Activated CD8-positive, alpha-beta memory T cell treated with anti-CD3 and anti-CD28 coated beads, Interleukin-2, amount 50 U/mL, for 24 hours (primary cell): ENCODE results near the gene FBXL17.

Experiments
- DNase-seq: peaks from one replicate; pipeline ENCODE4 v3.0.0-alpha.2; 2020; ENCODE audit errors: extremely low read depth

The FBXL17 gene

GRCh38 chr5:108249785-108250426 is 132.0 kb downstream of the FBXL17 start:
- DNase-seq: no peak

DNA sequence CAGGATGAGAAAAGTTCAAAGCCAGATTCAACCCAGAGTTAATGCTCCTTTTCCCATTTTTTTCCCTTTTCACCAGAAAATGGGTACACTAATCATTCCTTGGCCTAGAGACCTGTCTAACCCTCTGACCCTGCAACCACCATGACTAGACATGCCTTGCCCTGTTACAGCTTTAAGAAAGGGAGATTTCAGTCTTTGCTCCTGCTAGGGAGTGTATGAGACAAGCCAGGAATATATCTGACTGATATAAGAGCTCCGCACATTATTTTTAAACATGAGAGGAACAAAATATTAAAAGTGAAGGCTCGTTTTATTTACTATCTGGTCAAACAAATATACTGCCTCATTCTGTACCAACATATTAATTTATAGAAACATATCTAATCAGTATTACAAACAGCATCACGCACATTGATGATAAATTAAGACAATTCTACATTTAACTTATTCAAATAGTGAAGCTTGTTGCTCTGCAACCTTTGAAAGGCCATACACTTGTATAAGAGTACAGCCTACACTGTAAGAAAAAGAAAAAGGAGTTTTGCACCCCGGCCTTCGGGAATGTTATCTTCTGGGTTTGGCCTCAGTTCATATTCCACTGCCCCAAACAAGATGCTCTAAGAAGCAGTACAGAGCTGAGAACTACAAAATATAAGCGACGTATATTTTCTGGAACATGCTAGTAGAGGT is 132.7 kb downstream of the FBXL17 start:
- DNase-seq: no peak

DNA sequence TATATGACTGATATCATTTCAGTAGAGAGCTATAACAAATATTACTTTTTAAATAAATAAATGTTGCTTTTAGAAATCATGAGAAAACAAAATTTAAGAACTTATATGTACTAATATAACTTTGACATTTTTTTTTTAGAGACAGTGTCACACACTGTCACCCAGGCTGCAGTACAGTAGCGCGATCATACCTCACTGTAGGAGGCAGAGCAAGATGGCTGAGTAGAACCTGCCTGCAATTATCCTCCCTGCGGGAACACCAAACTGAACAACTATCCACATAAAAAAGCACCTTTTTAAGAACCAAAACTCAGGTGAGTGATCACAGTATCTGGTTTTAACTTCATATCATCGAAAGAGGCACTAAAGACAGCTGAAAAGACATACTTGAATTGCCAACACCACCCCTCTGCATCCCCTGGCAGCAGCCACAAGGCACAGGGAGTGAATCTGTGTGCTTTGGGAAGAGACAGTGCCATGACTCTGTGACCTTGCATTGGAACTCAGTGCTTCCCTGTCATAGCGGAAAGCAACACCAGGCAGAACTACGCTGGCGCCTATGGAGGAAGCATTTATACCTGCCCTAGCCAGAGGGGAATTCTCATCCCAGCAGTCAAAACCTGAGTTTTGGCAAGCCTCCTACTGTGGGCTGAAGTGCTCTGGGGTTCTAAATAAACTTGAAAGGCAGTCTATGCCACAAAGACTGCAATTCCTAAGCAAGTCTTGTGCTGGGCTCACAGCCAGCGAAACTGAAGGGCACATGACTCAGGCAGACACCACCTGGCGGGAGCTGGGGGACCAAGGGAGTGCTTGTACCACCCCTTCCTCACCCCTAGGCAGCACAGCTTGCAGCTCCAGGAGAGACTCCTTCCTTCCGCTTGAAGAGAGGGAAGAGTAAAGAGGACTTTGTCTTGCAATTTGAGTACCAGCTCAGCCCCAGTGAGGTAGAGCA is 142.7 kb downstream of the FBXL17 start:
- no peak for DNase-seq

GRCh38 chr5:108238461-108238860 is 143.4 kb downstream of the FBXL17 start:
- no peak for DNase-seq

- no peak for DNase-seq
Observed at GRCh38 chr5:108233617-108234155, 148.2 kb downstream of the FBXL17 start.

GRCh38 chr5:108232805-108233204 is 149.1 kb downstream of the FBXL17 start:
- no peak for DNase-seq

DNA sequence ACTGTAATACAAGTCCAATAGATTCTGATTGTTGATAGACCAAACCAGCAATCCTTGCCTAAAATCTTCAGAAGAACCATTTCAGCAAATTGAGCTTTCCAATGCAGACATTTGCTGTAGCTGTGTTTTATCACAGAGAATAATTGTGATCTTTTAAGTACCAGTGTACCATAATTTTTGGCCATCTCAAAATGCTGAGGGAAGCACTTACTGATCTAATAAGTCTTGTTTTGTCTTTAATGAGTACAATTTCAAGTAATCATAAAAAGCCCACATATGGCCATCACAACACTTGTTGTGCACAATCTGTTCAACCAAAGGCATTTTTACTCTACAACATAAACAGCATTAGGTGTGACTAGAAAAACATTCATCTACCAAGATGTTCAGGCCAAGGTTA is 159.9 kb downstream of the FBXL17 start:
- no peak for DNase-seq

GRCh38 chr5:108220834-108221233 is 161.1 kb downstream of the FBXL17 start:
- no peak for DNase-seq

GRCh38 chr5:108216890-108217289 is 165.0 kb downstream of the FBXL17 start:
- no peak for DNase-seq

DNA sequence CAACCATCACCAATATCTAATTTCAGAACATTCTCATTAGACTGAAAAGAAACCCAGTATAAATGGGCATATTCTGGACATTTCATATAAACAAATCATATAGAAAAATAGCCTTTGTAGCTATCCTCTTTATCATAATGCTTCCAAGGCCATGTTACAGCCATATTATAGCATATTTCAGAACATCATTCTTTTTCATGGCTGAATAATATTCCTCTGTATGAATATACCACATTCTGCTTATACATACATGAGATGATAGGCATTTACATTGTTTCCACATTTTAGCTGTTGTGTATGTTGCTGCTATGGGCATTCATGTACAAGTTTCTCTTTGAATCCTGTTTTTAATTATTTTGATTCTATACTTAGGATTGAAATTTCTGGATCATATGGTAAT is 167.0 kb downstream of the FBXL17 start:
- no peak for DNase-seq

DNA sequence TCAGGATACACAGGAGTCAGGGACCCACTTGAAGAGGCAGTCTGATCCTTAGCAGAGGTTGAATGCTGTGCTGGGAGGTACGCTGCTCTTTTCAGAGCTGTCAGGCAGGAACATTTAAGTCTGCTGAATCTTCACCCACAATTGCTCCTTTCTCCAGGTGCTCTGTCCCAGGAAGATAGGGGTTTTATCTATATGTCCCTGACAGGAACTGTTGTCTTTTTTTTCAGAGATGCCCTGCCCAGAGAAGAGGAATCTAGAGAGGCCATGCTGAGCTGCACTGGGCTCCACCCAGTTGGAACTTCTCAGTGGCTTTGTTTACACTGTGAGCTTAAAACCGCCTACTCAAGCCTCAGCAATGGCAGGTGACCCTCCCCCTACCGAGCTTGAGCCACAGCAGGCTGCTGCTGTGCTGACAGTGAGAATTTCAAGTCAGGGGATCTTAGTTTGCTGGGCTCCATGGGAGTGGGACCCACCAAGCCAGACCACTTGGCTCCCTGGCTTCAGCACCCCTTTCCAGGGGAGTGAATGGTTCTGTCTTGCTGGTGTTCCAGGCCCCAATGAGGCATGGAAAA is 169.0 kb downstream of the FBXL17 start:
- DNase-seq: no peak

DNA sequence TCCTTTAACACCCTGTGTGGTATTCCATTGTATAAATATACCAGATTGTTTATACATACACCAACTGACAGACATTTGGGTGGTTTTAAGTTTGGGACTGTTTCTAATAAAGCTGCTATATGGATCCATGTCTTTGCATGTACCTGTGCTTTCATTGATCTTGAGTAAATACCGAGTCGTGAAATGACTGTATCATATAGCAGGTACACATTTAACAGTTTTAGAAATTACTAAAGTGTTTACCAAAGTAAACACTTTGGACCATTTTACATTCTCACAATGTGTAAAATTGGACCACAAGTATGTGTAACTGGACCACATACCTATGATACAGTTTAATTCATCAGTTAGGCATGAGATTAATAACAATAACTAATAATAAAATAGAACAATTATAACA is 175.2 kb downstream of the FBXL17 start:
- no peak for DNase-seq

DNA sequence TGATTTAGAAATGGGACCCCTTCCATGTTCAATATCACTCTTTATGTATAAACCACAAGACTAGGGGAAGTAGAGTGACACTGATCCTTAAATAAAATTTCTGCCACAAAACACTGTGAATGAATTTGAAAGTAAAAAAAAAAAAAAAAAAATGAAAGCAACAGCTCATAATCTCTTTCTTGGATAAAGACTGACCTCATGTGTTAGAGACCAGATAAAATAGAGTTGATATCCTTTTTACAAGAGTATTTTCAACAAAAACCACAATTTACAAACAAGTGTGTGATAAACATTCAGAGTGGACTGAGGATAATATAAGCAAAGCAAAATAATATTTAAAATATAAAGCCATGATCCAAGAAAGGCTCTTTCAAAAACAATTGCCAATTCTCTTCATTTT is 180.2 kb downstream of the FBXL17 start:
- DNase-seq: no peak

GRCh38 chr5:108196276-108196675 is 185.6 kb downstream of the FBXL17 start:
- DNase-seq: no peak

GRCh38 chr5:108193021-108193795 is 188.7 kb downstream of the FBXL17 start:
- DNase-seq: no peak

DNA sequence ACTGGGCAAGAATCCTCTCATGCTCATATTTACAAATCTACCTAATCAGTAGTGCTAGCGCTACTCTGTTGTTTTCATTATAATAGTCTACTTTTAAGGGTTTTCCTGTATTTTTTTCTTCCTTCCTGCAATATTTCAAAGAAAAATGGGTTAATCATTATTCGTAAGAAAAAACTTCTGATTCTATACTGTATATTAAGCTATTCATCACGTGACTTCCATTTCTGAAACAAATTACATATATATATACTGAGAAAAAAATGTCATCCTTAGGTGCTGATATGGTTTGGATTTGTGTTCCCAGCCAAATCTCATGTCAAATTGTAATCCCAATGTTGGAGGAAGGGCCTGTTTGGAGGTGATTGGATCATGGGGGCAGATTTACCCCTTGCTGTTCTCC is 197.0 kb downstream of the FBXL17 start:
- no peak for DNase-seq

DNA sequence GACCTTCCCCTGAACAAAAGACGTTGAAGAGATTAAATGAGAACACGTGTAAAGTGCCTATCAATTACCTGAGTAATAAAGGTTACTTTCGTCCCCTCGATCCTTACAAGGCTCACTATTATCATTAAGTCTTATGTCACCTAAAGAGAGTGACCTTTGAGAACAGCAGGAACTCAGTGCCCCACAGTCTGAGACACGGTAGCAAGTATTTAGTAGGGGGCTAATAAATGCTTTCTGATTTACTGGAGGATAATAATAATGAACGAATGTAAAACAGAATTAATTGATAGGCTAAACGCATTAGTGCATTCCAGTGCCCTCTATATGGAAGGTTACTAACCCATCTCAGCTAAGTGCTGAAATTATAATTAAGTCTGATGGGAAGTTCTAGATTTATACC is 199.9 kb downstream of the FBXL17 start:
- DNase-seq: no peak

- DNase-seq: no peak
Observed at GRCh38 chr5:108174286-108174685, 207.6 kb downstream of the FBXL17 start.

GRCh38 chr5:108171759-108172158 is 210.1 kb downstream of the FBXL17 start:
- no peak for DNase-seq

- no peak for DNase-seq
Observed at GRCh38 chr5:108168915-108169314, 213.0 kb downstream of the FBXL17 start.

DNA sequence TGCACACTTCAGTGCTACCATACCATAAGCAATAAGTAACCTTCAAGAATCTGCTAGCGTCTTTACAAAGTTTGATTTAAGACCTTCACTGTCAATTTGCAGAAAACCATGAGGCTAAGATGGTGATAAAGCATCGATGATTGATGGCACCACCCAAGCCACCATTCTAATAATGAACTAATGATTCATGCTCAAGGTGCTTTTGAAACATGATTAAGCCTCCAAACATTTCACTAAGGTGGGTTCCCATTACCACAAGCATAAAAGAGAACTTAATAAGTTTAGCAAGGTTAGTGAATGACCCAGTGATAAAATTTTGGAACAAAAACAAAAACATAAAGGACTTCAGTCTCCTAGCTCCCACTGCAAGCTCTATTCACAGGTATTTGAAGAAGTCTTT is 214.7 kb downstream of the FBXL17 start:
- no peak for DNase-seq
